ENCODE measurements around the gene FAM199X. TPM values are rescaled to one million over a fixed set of nuclear protein-coding genes. Genes with fewer than 3 reads are reported as not detected.
"Not testable (repeated sequence)": the region's sequence is repeated elsewhere in the genome, so short reads cannot be mapped to it uniquely, and the experiment has no call there.

Gene FAM199X
- total RNA-seq, 4 donors from 2014 or later: 23.6 to 33.8 (median 26.3) TPM

DNA sequence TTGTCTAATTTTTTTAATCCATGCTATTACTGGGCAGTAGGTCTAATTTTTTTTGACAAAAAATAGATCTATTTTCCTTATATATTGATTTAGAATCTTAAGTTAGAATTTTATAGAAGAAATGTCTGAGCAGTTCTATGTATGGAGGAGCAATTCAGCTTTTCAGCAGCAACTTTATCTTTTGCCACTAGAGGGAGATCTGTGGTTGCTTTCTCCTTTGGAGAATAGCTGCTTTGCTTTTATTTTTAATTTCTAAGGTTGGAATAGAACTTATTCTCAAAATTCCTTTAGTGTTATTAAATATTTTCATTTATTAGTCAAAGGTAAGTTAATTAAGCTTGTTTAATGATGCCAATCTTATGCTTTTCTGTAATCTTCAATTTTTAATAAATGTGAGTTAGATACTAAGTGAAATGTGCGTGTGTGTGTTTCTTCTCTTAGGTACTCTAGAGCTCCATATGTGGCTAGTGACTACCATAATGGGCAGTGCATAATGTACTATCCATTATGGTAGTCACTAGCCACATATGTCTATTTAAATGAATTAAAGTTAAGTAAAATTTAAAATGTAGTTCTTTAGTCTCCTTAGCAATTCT is 29.3 kb downstream of the FAM199X start:
- Histone ChIP-seq H3K27ac (no peak overlapping the region), H3K4me1 (no peaks in the 10 kb centered on the region), H3K27me3 (no peaks in the 10 kb centered on the region), H3K4me3 (no peak overlapping the region), H3K9me3 (no peaks in the 10 kb centered on the region), H3K36me3 (peaks cover 0 to 23% of the 10 kb centered on the region in 2 donors)
- WGBS, 2 donors (ENCODE audit: low coverage in 1 of 2): 75 to 100% methylated on average over 1 of the region's 1 CpG
- no peak for TF ChIP-seq EP300 (IDR thresholded peaks at IDR 0.05)
- TF ChIP-seq, protein P1, sequence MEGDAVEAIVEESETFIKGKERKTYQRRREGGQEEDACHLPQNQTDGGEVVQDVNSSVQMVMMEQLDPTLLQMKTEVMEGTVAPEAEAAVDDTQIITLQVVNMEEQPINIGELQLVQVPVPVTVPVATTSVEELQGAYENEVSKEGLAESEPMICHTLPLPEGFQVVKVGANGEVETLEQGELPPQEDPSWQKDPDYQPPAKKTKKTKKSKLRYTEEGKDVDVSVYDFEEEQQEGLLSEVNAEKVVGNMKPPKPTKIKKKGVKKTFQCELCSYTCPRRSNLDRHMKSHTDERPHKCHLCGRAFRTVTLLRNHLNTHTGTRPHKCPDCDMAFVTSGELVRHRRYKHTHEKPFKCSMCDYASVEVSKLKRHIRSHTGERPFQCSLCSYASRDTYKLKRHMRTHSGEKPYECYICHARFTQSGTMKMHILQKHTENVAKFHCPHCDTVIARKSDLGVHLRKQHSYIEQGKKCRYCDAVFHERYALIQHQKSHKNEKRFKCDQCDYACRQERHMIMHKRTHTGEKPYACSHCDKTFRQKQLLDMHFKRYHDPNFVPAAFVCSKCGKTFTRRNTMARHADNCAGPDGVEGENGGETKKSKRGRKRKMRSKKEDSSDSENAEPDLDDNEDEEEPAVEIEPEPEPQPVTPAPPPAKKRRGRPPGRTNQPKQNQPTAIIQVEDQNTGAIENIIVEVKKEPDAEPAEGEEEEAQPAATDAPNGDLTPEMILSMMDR (IDR thresholded peaks at IDR 0.05): peak; percentile 29 to 76 (median 39)
- TF ChIP-seq POLR2AphosphoS5 (IDR thresholded peaks at IDR 0.05): no peak
- no peak for ATAC-seq

GRCh38 chrX:104205548-104205947 is 39.3 kb downstream of the FAM199X start:
- Histone ChIP-seq H3K36me3 (peaks cover 0 to 2% of the 10 kb centered on the region in 2 donors), H3K9me3 (no peaks in the 10 kb centered on the region), H3K27ac (no peak overlapping the region), H3K4me1 (no peaks in the 10 kb centered on the region), H3K27me3 (no peaks in the 10 kb centered on the region), H3K4me3 (no peak overlapping the region)
- no peak for ATAC-seq
- 68% methylated on average over 5 of the region's 5 CpGs; no CpG with 5 or more reads in 1 of the 2 donors for whole genome bisulfite sequencing, 2 donors (ENCODE audit: low coverage in 1 of 2)
- TF ChIP-seq EP300 (IDR thresholded peaks at IDR 0.05) (no peak), POLR2A (IDR thresholded peaks at IDR 0.05) (no peak)
- TF ChIP-seq, protein P1 (IDR thresholded peaks at IDR 0.05): no peak

DNA sequence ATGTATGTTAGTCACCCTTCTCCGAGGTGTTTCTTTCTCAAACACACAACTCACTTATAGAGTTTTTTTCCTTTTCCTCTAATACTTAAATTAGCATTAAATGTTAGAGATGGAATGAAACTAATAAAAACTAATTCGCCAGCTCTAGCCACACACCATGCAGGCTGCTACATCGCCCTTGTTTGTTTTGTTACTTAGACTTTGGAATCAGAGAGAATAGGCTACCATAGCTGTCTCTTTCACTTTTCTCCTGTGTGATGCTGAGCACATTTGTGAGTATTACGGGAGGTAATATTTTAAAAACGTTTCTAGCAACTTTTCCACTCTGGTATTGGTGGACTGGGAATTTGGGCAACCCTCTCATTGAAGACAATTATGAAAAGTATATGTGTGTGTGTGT is 44.9 kb downstream of the FAM199X start:
- WGBS, 2 donors (ENCODE audit: low coverage in 1 of 2): 57 to 72% methylated on average over 4 to 5 of the region's 5 CpGs

GRCh38 chrX:104230060-104230459 is 63.8 kb downstream of the FAM199X start:
- not testable (repeated sequence) for H3K4me1 ChIP-seq, H3K9me3 ChIP-seq, H3K4me3 ChIP-seq, H3K36me3 ChIP-seq, ATAC-seq, H3K27me3 ChIP-seq, H3K27ac ChIP-seq
- WGBS, 2 donors (ENCODE audit: low coverage in 1 of 2): 86 to 93% methylated on average over 3 to 4 of the region's 10 CpGs

More for the DNA sequence above, 44.9 kb downstream of the FAM199X start:
- H3K4me1 ChIP-seq: no peaks in the 10 kb centered on the region
- no peaks in the 10 kb centered on the region for H3K27me3 ChIP-seq
- no peak for ATAC-seq
- no peaks in the 10 kb centered on the region for H3K36me3 ChIP-seq
- no peak for TF ChIP-seq POLR2A (IDR thresholded peaks at IDR 0.05)
- H3K4me3 ChIP-seq: no peak overlapping the region
- H3K9me3 ChIP-seq: no peaks in the 10 kb centered on the region
- H3K27ac ChIP-seq: no peak overlapping the region

Other genes starting within 250 kb of the FAM199X start
- 1 to 10 TPM in 3 of 4 donors, under 1 TPM in 1; 0.19 to 6.3 (median 1.3) TPM for gene TMSB15B, start 203.8 kb upstream of the FAM199X start, total RNA-seq
- not detected for gene H2BW1, start 152.7 kb upstream of the FAM199X start, total RNA-seq
- not detected for gene H2BW2, start 126.5 kb upstream of the FAM199X start, total RNA-seq
- gene TMSB15C, start 90.2 kb upstream of the FAM199X start, total RNA-seq: 1 to 10 TPM; 1.5 to 4.4 (median 2.4) TPM
- gene ZCCHC18, start 53.9 kb upstream of the FAM199X start, total RNA-seq: 1 to 10 TPM; 1.0 to 2.0 (median 1.5) TPM
- 10 to 100 TPM; 21.9 to 53.4 (median 30.3) TPM for gene SLC25A53, start 9.4 kb upstream of the FAM199X start, total RNA-seq
- not detected for gene ESX1, start 88.5 kb downstream of the FAM199X start, total RNA-seq

Measured in gastroesophageal sphincter (tissue), 4 donors.